RWPE2 (cell line): ENCODE data around the gene NMRK1.

Experiments
- ATAC-seq: fragments of 200-7000 bp; cut with Tn5 transposase; 3 replicates; pipeline ENCODE4 v1.9.1; 2021; ENCODE audit warnings: low read depth
- DNase-seq: peaks from one replicate; pipeline ENCODE4 v3.0.0-alpha.2; 2020; ENCODE audit warnings: low spot score
- H3K27ac ChIP-seq: fragments of 450-650 bp; 2 replicates; pipeline ENCODE4 v1.5.1; 2017; ENCODE audit warnings: mild to moderate bottlenecking; ENCODE audit not compliant: poor library complexity, severe bottlenecking
- H3K27me3 ChIP-seq: fragments of 250-450 bp; sonication (Bioruptor Pico); 2 replicates; pipeline ENCODE4 v1.5.1; 2021; ENCODE audit warnings: mild to moderate bottlenecking, moderate library complexity; ENCODE audit not compliant: insufficient read depth, poor library complexity, severe bottlenecking
- H3K36me3 ChIP-seq: fragments of 250-450 bp; sonication (Bioruptor Pico); 2 replicates; pipeline ENCODE4 v1.5.1; 2020; ENCODE audit warnings: low read depth, mild to moderate bottlenecking, moderate library complexity
- H3K4me1 ChIP-seq: fragments of 250-450 bp; sonication (Bioruptor Pico); 2 replicates; pipeline ENCODE4 v1.5.1; 2021; ENCODE audit warnings: mild to moderate bottlenecking, moderate library complexity; ENCODE audit not compliant: insufficient read depth, poor library complexity, severe bottlenecking
- H3K4me3 ChIP-seq: fragments of 250-450 bp; sonication (Bioruptor Pico); 2 replicates; pipeline ENCODE4 v1.5.1; 2021; ENCODE audit warnings: mild to moderate bottlenecking, moderate library complexity; ENCODE audit not compliant: severe bottlenecking
- H3K9me3 ChIP-seq: fragments of 250-450 bp; sonication (Bioruptor Pico); 2 replicates; pipeline ENCODE4 v1.5.1; 2021; ENCODE audit warnings: mild to moderate bottlenecking, moderate library complexity; ENCODE audit not compliant: severe bottlenecking
- TF ChIP-seq, protein P1 (sequence below): fragments of 450-650 bp; IDR thresholded peaks from one replicate; pipeline ENCODE4 v1.5.1; 2017; ENCODE audit warnings: mild to moderate bottlenecking, moderate library complexity; ENCODE audit not compliant: poor library complexity, severe bottlenecking

Gene NMRK1

DNA sequence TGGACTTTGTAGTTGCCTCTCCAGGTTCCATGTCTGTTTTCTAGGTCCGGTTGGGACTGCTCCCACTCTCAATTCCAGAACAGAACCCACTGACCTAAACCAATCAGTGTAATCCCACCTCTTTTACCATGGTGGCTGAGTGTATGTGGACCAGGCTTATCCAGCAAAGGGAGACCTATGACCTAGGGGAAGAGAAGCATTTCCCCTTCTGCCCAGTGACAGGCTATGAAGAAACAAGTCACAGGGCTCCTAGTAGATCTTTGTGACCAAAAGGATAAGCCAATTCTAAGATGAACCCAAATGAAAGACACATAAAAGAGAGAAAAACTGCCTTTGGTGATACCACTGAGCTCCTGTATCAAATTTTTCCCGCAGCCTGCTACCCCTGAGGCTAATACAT, 6.3 kb downstream of the NMRK1 start:
- Histone ChIP-seq H3K9me3 (no peaks in the 10 kb centered on the region), H3K4me3 (no peak overlapping the region), H3K36me3 (no peaks in the 10 kb centered on the region), H3K4me1 (peaks cover 27% of the 10 kb centered on the region), H3K27ac (no peak overlapping the region), H3K27me3 (no peaks in the 10 kb centered on the region)
- ATAC-seq (no peak), DNase-seq (no peak)
- TF ChIP-seq, protein P1, sequence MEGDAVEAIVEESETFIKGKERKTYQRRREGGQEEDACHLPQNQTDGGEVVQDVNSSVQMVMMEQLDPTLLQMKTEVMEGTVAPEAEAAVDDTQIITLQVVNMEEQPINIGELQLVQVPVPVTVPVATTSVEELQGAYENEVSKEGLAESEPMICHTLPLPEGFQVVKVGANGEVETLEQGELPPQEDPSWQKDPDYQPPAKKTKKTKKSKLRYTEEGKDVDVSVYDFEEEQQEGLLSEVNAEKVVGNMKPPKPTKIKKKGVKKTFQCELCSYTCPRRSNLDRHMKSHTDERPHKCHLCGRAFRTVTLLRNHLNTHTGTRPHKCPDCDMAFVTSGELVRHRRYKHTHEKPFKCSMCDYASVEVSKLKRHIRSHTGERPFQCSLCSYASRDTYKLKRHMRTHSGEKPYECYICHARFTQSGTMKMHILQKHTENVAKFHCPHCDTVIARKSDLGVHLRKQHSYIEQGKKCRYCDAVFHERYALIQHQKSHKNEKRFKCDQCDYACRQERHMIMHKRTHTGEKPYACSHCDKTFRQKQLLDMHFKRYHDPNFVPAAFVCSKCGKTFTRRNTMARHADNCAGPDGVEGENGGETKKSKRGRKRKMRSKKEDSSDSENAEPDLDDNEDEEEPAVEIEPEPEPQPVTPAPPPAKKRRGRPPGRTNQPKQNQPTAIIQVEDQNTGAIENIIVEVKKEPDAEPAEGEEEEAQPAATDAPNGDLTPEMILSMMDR, result no peak

- ATAC-seq (no peak), DNase-seq (no peak)
- Histone ChIP-seq H3K4me3 (no peak overlapping the region), H3K9me3 (no peaks in the 10 kb centered on the region), H3K27me3 (no peaks in the 10 kb centered on the region), H3K36me3 (no peaks in the 10 kb centered on the region), H3K27ac (no peak overlapping the region), H3K4me1 (peaks cover 7% of the 10 kb centered on the region)
- TF ChIP-seq, protein P1, result no peak
Measured at GRCh38 chr9:75072895-75073294, 15.1 kb downstream of the NMRK1 start.

- Histone ChIP-seq H3K36me3 (no peaks in the 10 kb centered on the region), H3K27ac (no peak overlapping the region), H3K9me3 (no peaks in the 10 kb centered on the region), H3K4me1 (peaks cover 7% of the 10 kb centered on the region), H3K27me3 (no peaks in the 10 kb centered on the region), H3K4me3 (no peak overlapping the region)
- TF ChIP-seq, protein P1, result no peak
- ATAC-seq (peak; percentile 98), DNase-seq (peak; percentile 83)
Measured at GRCh38 chr9:75071530-75072122, 16.3 kb downstream of the NMRK1 start.

DNA sequence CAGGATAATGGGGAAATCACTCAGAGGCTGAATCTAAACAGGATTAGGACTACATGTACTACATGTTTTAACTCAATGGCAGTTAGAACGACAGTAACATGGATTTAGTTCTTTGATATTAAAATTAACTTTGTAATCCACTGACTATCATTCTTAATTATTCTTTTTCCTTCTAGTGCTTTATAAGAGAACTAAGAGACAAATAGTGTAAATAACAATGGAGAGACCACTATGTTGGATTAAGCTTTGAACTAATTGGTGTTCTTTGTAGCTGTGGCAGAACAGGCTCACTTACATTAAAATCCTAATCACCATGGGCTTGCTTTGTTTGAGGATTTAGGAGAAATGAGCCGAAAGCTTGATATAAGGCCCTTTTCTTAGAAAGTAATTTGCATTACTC, 18.8 kb downstream of the NMRK1 start:
- no peak for ATAC-seq
- H3K27me3 ChIP-seq, result no peaks in the 10 kb centered on the region

DNA sequence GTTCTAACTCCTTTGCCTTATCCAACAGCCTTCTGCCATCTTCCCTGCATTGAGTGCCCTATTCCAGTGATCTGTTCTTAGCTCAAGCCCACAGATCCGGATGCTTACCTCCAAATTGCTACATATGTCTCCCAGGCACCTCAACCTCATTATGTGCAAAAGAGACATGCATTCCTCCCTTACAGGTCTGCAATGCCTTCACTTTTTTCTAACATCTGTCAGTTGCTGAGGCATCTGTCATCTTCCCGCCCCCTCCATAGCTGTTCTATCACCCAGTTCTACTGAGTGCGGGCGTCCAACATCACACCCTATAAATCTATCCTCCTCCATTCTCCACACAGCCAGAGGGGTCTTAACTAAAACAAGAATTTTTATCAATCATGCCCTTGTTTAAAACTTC, 20.1 kb downstream of the NMRK1 start:
- no peak for ATAC-seq

More for the DNA sequence above, 18.8 kb downstream of the NMRK1 start:
- no peaks in the 10 kb centered on the region for H3K36me3 ChIP-seq
- TF ChIP-seq, protein P1, result no peak
- H3K9me3 ChIP-seq, result no peaks in the 10 kb centered on the region
- peaks cover 7% of the 10 kb centered on the region for H3K4me1 ChIP-seq
- no peak overlapping the region for H3K4me3 ChIP-seq
- DNase-seq, result no peak
- H3K27ac ChIP-seq, result no peak overlapping the region

More for the DNA sequence above, 20.1 kb downstream of the NMRK1 start:
- TF ChIP-seq, protein P1, result no peak
- Histone ChIP-seq H3K9me3 (no peaks in the 10 kb centered on the region), H3K4me1 (peaks cover 15% of the 10 kb centered on the region), H3K36me3 (no peaks in the 10 kb centered on the region), H3K27ac (no peak overlapping the region), H3K27me3 (no peaks in the 10 kb centered on the region), H3K4me3 (no peak overlapping the region)
- DNase-seq, result no peak
